ENCODE results near the gene MMP28.

GRCh38 chr17:35790841-35791240 lies 4.6 kb downstream of the MMP28 start:
- no peak for TF ChIP-seq CTCF (conservative IDR thresholded peaks at IDR 0.05; ENCODE audit: low read depth, low read length)
- no peak for TF ChIP-seq EZH2 (IDR thresholded peaks at IDR 0.05; ENCODE audit: low read length, unreplicated experiment)
- TF ChIP-seq EZH2phosphoT487 (IDR thresholded peaks at IDR 0.05; ENCODE audit: borderline replicate concordance, low read length), result no peak

Measured in PC-3 (cell line).